ENCODE data around the gene SIGLEC8.

- TF ChIP-seq REST (IDR thresholded peaks at IDR 0.05; ENCODE audit: low read depth): no peak
- TF ChIP-seq CEBPB (IDR thresholded peaks at IDR 0.05; ENCODE audit: low read depth): no peak
- TF ChIP-seq CTCF (IDR thresholded peaks at IDR 0.05 in 2 of 3, conservative IDR thresholded peaks at IDR 0.05 in 1 of 3; ENCODE audit: borderline replicate concordance in 1 of 3, insufficient read depth in 1 of 3, low read depth in 2 of 3, low read length in 2 of 3): no peak
- no peak for TF ChIP-seq POLR2AphosphoS5 (IDR thresholded peaks at IDR 0.05; ENCODE audit: low read depth, low read length)
- TF ChIP-seq EZH2phosphoT487 (IDR thresholded peaks at IDR 0.05; ENCODE audit: borderline replicate concordance): no peak
- no peak for TF ChIP-seq SIN3A (IDR thresholded peaks at IDR 0.05; ENCODE audit: low read depth)
- no peak for TF ChIP-seq SP1 (IDR thresholded peaks at IDR 0.05; ENCODE audit: low read depth)
- TF ChIP-seq YY1 (IDR thresholded peaks at IDR 0.05; ENCODE audit: extremely low read depth, insufficient replicate concordance, low read depth, low read length): no peak
Observed at GRCh38 chr19:51503286-51503817, 45.1 kb upstream of the SIGLEC8 start.
